GM19351 (cell line): ENCODE measurements around the gene SETD7.

Source experiments
- ATAC-seq: cut with Tn5 transposase; IDR thresholded peaks from one replicate; pipeline ENCODE4 v1.9.1; 2021; ENCODE audit warnings: mild to moderate bottlenecking, moderate library complexity; ENCODE audit not compliant: unreplicated experiment

The SETD7 gene

GRCh38 chr4:139514382-139515059 is 41.5 kb downstream of the SETD7 start:
- ATAC-seq, result no peak

GRCh38 chr4:139511320-139511719 is 44.7 kb downstream of the SETD7 start:
- ATAC-seq, result no peak

- no peak for ATAC-seq
Measured at GRCh38 chr4:139509727-139510410, 46.1 kb downstream of the SETD7 start.

- no peak for ATAC-seq
Measured at GRCh38 chr4:139508581-139509237, 47.3 kb downstream of the SETD7 start.

- ATAC-seq, result no peak
Measured at GRCh38 chr4:139506774-139507173, 49.2 kb downstream of the SETD7 start.

- no peak for ATAC-seq
Measured at GRCh38 chr4:139503622-139504166, 52.3 kb downstream of the SETD7 start.

GRCh38 chr4:139501927-139502899 is 53.8 kb downstream of the SETD7 start:
- no peak for ATAC-seq

- no peak for ATAC-seq
Measured at GRCh38 chr4:139501527-139501926, 54.5 kb downstream of the SETD7 start.

- no peak for ATAC-seq
Measured at GRCh38 chr4:139501117-139501516, 54.9 kb downstream of the SETD7 start.

GRCh38 chr4:139499186-139499585 is 56.8 kb downstream of the SETD7 start:
- no peak for ATAC-seq

- no peak for ATAC-seq
Measured at GRCh38 chr4:139493176-139493575, 62.8 kb downstream of the SETD7 start.

GRCh38 chr4:139492429-139492828 is 63.6 kb downstream of the SETD7 start:
- no peak for ATAC-seq

GRCh38 chr4:139489638-139490037 is 66.4 kb downstream of the SETD7 start:
- no peak for ATAC-seq

GRCh38 chr4:139488442-139488841 is 67.6 kb downstream of the SETD7 start:
- ATAC-seq, result no peak

GRCh38 chr4:139484783-139485311 is 71.2 kb downstream of the SETD7 start:
- no peak for ATAC-seq

- ATAC-seq, result no peak
Measured at GRCh38 chr4:139483000-139483399, 73.0 kb downstream of the SETD7 start.

GRCh38 chr4:139481465-139481864 is 74.6 kb downstream of the SETD7 start:
- no peak for ATAC-seq

GRCh38 chr4:139476363-139476762 is 79.7 kb downstream of the SETD7 start:
- ATAC-seq, result no peak

GRCh38 chr4:139472852-139473251 is 83.2 kb downstream of the SETD7 start:
- no peak for ATAC-seq

- ATAC-seq, result no peak
Measured at GRCh38 chr4:139470997-139471665, 84.9 kb downstream of the SETD7 start.
